Suprapubic skin (tissue), 4 donors: ENCODE results near the gene WHRN. TPM values are rescaled to one million over a fixed set of nuclear protein-coding genes. Genes with fewer than 3 reads are reported as not detected.

Experiments
- DNase-seq, 2 donors: peaks; one replicate each; pipeline ENCODE4 v3.0.0-alpha.2; 2019; ENCODE audit warnings: low spot score in 2 of 2
- H3K27ac ChIP-seq: fragments of 200-600 bp; sonication (generic); one replicate; pipeline ENCODE4 v1.5.1; 2019
- H3K27me3 ChIP-seq: fragments of 200-600 bp; sonication (generic); one replicate; pipeline ENCODE4 v1.5.1; 2019
- H3K36me3 ChIP-seq: fragments of 200-600 bp; sonication (generic); one replicate; pipeline ENCODE4 v1.5.1; 2019
- H3K4me1 ChIP-seq: fragments of 200-600 bp; sonication (generic); one replicate; pipeline ENCODE4 v1.5.1; 2019
- H3K4me3 ChIP-seq: fragments of 200-600 bp; sonication (generic); one replicate; pipeline ENCODE4 v1.5.1; 2019; ENCODE audit warnings: mild to moderate bottlenecking
- H3K9me3 ChIP-seq: fragments of 200-600 bp; sonication (generic); one replicate; pipeline ENCODE4 v1.5.1; 2019
- CTCF ChIP-seq, 2 donors: fragments of 200-600 bp in 1 of 2; fragments of 450-650 bp in 1 of 2; sonication (generic) in 1 of 2; IDR thresholded peaks; one replicate each; pipeline ENCODE4 v1.5.1; 2016 to 2019; ENCODE audit warnings: antibody characterized with exemption in 2 of 2, mild to moderate bottlenecking in 1 of 2, moderate library complexity in 1 of 2
- EP300 ChIP-seq: sonication (generic); formaldehyde crosslinking; IDR thresholded peaks from one replicate; pipeline ENCODE4 v1.6.1; 2017; ENCODE audit warnings: antibody characterized with exemption
- POLR2A ChIP-seq, 2 donors: fragments of 450-650 bp; IDR thresholded peaks; one replicate each; pipeline ENCODE4 v1.6.1; 2017; ENCODE audit warnings: antibody characterized with exemption in 2 of 2, mild to moderate bottlenecking in 2 of 2, moderate library complexity in 2 of 2
- POLR2AphosphoS5 ChIP-seq, 3 donors: sonication (generic); formaldehyde crosslinking; IDR thresholded peaks; one replicate each; pipeline ENCODE4 v1.6.1; 2017; ENCODE audit warnings: antibody characterized with exemption in 3 of 3
- WGBS: methylation state at CpG from one replicate; pipeline ENCODE4 v1.1.5; 2018; 5-methylcytosine and 5-hydroxymethylcytosine counted together
- total RNA-seq, 4 donors: library from RNA; depleted of rRNA; stranded (reverse); fragments of >200 nt; gene quantifications; one replicate each; pipeline ENCODE4 v1.1.0, GENCODE V29; 2016

Gene WHRN
- total RNA-seq, 4 donors from 2014 or later = 7.7 to 25.9 (median 14.8) TPM

GRCh38 chr9:114433086-114433485 is 72.2 kb downstream of the WHRN start:
- Histone ChIP-seq H3K4me3 (no peak overlapping the region), H3K4me1 (no peaks in the 10 kb centered on the region), H3K36me3 (no peaks in the 10 kb centered on the region), H3K9me3 (no peaks in the 10 kb centered on the region), H3K27ac (no peak overlapping the region), H3K27me3 (no peaks in the 10 kb centered on the region)
- 88% methylated on average over 15 of the region's 15 CpGs for WGBS
- TF ChIP-seq POLR2A (IDR thresholded peaks at IDR 0.05) (no peak), POLR2AphosphoS5 (IDR thresholded peaks at IDR 0.05) (no peak), EP300 (no peak), CTCF (IDR thresholded peaks at IDR 0.05) (no peak)
- DNase-seq = peak in 1 of 2 donors; percentile 55

GRCh38 chr9:114432323-114433067 is 72.8 kb downstream of the WHRN start:
- Histone ChIP-seq H3K4me1 (no peaks in the 10 kb centered on the region), H3K27me3 (no peaks in the 10 kb centered on the region), H3K27ac (no peak overlapping the region), H3K36me3 (no peaks in the 10 kb centered on the region), H3K9me3 (no peaks in the 10 kb centered on the region), H3K4me3 (no peak overlapping the region)
- WGBS = 82% methylated on average over 6 of the region's 6 CpGs
- TF ChIP-seq CTCF (IDR thresholded peaks at IDR 0.05) (no peak), POLR2A (IDR thresholded peaks at IDR 0.05) (no peak), POLR2AphosphoS5 (IDR thresholded peaks at IDR 0.05) (no peak), EP300 (no peak)
- DNase-seq = peak in 1 of 2 donors; percentile 44

GRCh38 chr9:114431770-114432169 is 73.5 kb downstream of the WHRN start:
- peak in 1 of 2 donors; percentile 38 for DNase-seq
- Histone ChIP-seq H3K27me3 (no peaks in the 10 kb centered on the region), H3K27ac (no peak overlapping the region), H3K36me3 (no peaks in the 10 kb centered on the region), H3K4me1 (no peaks in the 10 kb centered on the region), H3K9me3 (no peaks in the 10 kb centered on the region), H3K4me3 (no peak overlapping the region)
- WGBS = 90% methylated on average over 6 of the region's 6 CpGs
- TF ChIP-seq CTCF (IDR thresholded peaks at IDR 0.05) = no peak
- TF ChIP-seq EP300 = no peak
- TF ChIP-seq POLR2A (IDR thresholded peaks at IDR 0.05) = no peak
- TF ChIP-seq POLR2AphosphoS5 (IDR thresholded peaks at IDR 0.05) = no peak

GRCh38 chr9:114431003-114431402 is 74.3 kb downstream of the WHRN start:
- no peak for TF ChIP-seq POLR2A (IDR thresholded peaks at IDR 0.05)
- TF ChIP-seq CTCF (IDR thresholded peaks at IDR 0.05) = no peak
- no peak for TF ChIP-seq EP300
- no peak for TF ChIP-seq POLR2AphosphoS5 (IDR thresholded peaks at IDR 0.05)
- peak in 1 of 2 donors; percentile 24 for DNase-seq
- H3K9me3 ChIP-seq = no peaks in the 10 kb centered on the region
- no peaks in the 10 kb centered on the region for H3K4me1 ChIP-seq
- H3K4me3 ChIP-seq = no peak overlapping the region
- 93% methylated on average over 4 of the region's 4 CpGs for WGBS
- no peak overlapping the region for H3K27ac ChIP-seq
- no peaks in the 10 kb centered on the region for H3K36me3 ChIP-seq
- no peaks in the 10 kb centered on the region for H3K27me3 ChIP-seq

GRCh38 chr9:114430457-114430856 is 74.8 kb downstream of the WHRN start:
- no peaks in the 10 kb centered on the region for H3K4me1 ChIP-seq
- H3K9me3 ChIP-seq = no peaks in the 10 kb centered on the region
- H3K27me3 ChIP-seq = no peaks in the 10 kb centered on the region
- no peak overlapping the region for H3K27ac ChIP-seq
- H3K36me3 ChIP-seq = no peaks in the 10 kb centered on the region
- 88% methylated on average over 5 of the region's 5 CpGs for WGBS
- TF ChIP-seq EP300 (no peak), CTCF (IDR thresholded peaks at IDR 0.05) (no peak), POLR2A (IDR thresholded peaks at IDR 0.05) (no peak), POLR2AphosphoS5 (IDR thresholded peaks at IDR 0.05) (no peak)
- no peak overlapping the region for H3K4me3 ChIP-seq
- DNase-seq = peak in 1 of 2 donors; percentile 45
